ENCODE data around the gene ERCC6. TPM values are rescaled to one million over a fixed set of nuclear protein-coding genes. Genes with fewer than 3 reads are reported as not detected.

Gene ERCC6
- total and polyA plus RNA-seq, 10 of the 15 experiments (the other 5 are each of a cell fraction or from before 2014, with no cell fraction given) = 4.3 to 15.6 (median 7.8) TPM

GRCh38 chr10:49528977-49529506, 9.9 kb downstream of the ERCC6 start:
- H3K79me2 ChIP-seq (ENCODE audit: control insufficient read depth, insufficient read depth, low read length) = peaks cover under 1% of the 10 kb centered on the region
- CTCF ChIA-PET = interaction anchor here (1.4 to 3.8 kb wide), 3 partner anchors 8 to 17 kb away, joined by 5 to 14 read pairs (median 7); no protein-coding TSS in a partner anchor
- no TSS peak for BruUV-seq (replicated peaks)

More at GRCh38 chr10:49528977-49529506, 9.9 kb downstream of the ERCC6 start:
- Histone ChIP-seq H3K9me3 (replicated peaks; ENCODE audit: control insufficient read depth, insufficient read depth, low read length) (no peaks in the 10 kb centered on the region), H3K27me3 (replicated peaks in 1 of 2; ENCODE audit: control insufficient read depth in 2 of 2, insufficient read depth in 2 of 2, low read length in 1 of 2) (no peaks in the 10 kb centered on the region), H3K9ac (ENCODE audit: control insufficient read depth, insufficient read depth, low read length) (no peak overlapping the region; the same call in 1 of the 2 replicates), H3K4me3 (no peak overlapping the region), H4K20me1 (ENCODE audit: control insufficient read depth, insufficient read depth) (no peaks in the 10 kb centered on the region), H3K4me2 (ENCODE audit: control insufficient read depth, insufficient read depth) (no peak overlapping the region), H3K4me1 (ENCODE audit: control insufficient read depth, insufficient read depth, low read length) (no peaks in the 10 kb centered on the region; the same call in none of the 2 replicates), H3K36me3 (ENCODE audit: control insufficient read depth in 2 of 2, insufficient read depth in 2 of 2, low read length in 1 of 2) (peaks cover 8 to 29% of the 10 kb centered on the region in 2 experiments), H3K27ac (ENCODE audit: control insufficient read depth, insufficient read depth) (no peak overlapping the region; the same call in 1 of the 2 replicates), H2AFZ (ENCODE audit: control insufficient read depth, low read depth, low read length) (no peak overlapping the region)
- 50% methylated on average over 2 of the region's 2 CpGs for WGBS (ENCODE audit: insufficient coverage, insufficient replicate concordance, low lambda C conversion rate, missing lambda C conversion rate)
- in situ Hi-C loops (cut with MboI) = no loop called here
- no peak for DNase-seq (ENCODE audit: low read depth, low spot score)
- ChIA-PET RAD21 (ENCODE audit: unreplicated experiment) (interaction anchor here (0.6 kb wide), 1 partner anchor 23 kb away, joined by 4 read pairs; no protein-coding TSS in a partner anchor), POLR2A (no interaction called here), SMC1A (ENCODE audit: uncharacterized antibody, unreplicated experiment) (interaction anchor here (0.6 kb wide), 1 partner anchor 10 kb away, joined by 3 read pairs; no protein-coding TSS in a partner anchor)
- no peak for FAIRE-seq
- intact Hi-C loops (cut with micrococcal nuclease; ENCODE audit: unreplicated experiment) = no loop called here
- no peak for ATAC-seq
- TF ChIP-seq LARP7 (IDR thresholded peaks at IDR 0.05) (no peak), RBBP5 (conservative IDR thresholded peaks at IDR 0.05) (no peak), ZBTB11 (CRISPR knock-in tag; IDR thresholded peaks at IDR 0.05) (no peak), SMC3 (IDR thresholded peaks at IDR 0.05; ENCODE audit: borderline replicate concordance, low read length) (no peak), TARDBP (IDR thresholded peaks at IDR 0.05; ENCODE audit: borderline replicate concordance) (no peak), HDGF (IDR thresholded peaks at IDR 0.05) (no peak), PML (IDR thresholded peaks at IDR 0.05; ENCODE audit: low read length) (no peak), GABPA (IDR thresholded peaks at IDR 0.05; ENCODE audit: low read depth) (no peak), SRF (IDR thresholded peaks at IDR 0.05; ENCODE audit: low read depth in 2 of 2, low read length in 2 of 2) (no peak), GATAD2B (conservative IDR thresholded peaks at IDR 0.05; ENCODE audit: low read depth) (no peak), RAD51 (IDR thresholded peaks at IDR 0.05) (no peak), TCF7 (IDR thresholded peaks at IDR 0.05; ENCODE audit: borderline replicate concordance) (no peak), TBL1XR1 (IDR thresholded peaks at IDR 0.05; ENCODE audit: low read depth, low read length) (no peak), ESRRA (IDR thresholded peaks at IDR 0.05; ENCODE audit: low read length) (no peak)
- TF ChIP-seq, protein P1, sequence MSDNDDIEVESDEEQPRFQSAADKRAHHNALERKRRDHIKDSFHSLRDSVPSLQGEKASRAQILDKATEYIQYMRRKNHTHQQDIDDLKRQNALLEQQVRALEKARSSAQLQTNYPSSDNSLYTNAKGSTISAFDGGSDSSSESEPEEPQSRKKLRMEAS (IDR thresholded peaks at IDR 0.05; ENCODE audit: low read depth, low read length) = no peak

All from GM12878 (cell line).